ENCODE data around the gene THSD4.

GRCh38 chr15:71385457-71385856 is 270.2 kb downstream of the THSD4 start:
- TF ChIP-seq CTCF (IDR thresholded peaks at IDR 0.05) (no peak), POLR2A (IDR thresholded peaks at IDR 0.05) (no peak), EP300 (IDR thresholded peaks at IDR 0.05) (no peak)

Data from upper lobe of left lung (tissue), 4 donors.